ENCODE results near the gene SLC24A4.

- TF ChIP-seq CTCF (IDR thresholded peaks at IDR 0.05) (no peak), POLR2A (IDR thresholded peaks at IDR 0.05) (no peak)
Measured at GRCh38 chr14:92514844-92515514, 192.0 kb downstream of the SLC24A4 start.
